Right kidney (tissue), 1 donor: ENCODE measurements around the gene BNIP1.

Source experiments
- DNase-seq: peaks from one replicate; pipeline ENCODE4 v3.0.0-alpha.2; 2016

Gene BNIP1

DNA sequence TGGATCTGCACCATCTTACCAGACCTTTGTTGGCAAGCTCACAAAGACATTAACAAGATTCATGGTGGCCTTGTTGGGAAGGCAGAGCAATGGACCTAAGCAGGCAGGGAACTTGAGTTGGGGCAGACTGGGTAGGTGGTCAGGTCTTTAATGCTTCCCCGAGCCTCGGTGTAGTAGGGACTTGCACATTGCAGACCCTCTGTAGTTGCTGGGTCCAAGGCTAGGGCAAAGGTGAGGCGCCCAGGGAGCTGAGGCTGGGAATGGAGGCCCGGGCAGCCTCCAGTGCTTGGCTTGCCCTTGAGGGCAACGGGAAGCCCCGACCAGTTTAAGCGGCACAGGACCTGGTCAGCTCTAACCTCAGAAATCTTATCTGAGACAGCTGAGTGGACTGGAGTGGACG is 66.5 kb downstream of the BNIP1 start:
- no peak for DNase-seq

DNA sequence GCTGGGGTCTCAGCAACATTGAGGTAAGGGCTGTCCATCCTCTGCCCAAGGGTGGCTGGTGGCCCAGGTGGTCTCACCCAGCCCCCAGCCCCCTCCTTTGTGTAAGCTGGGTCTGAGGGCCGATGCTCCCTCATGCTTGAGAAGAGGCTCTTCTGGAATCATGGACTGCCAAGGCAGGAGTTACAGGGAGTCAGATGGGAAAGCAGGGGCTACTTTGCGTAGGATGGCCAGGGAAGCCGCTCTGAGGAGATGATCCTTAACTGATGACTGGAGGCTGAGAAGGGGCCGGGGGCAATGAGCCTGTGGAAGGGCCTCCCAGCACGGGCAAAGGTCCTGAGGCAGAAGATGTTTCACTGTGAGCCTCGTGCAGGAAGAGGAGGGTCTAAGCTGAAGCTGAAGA is 67.0 kb downstream of the BNIP1 start:
- DNase-seq: no peak

- no peak for DNase-seq
Observed at GRCh38 chr5:173213236-173213933, 69.1 kb downstream of the BNIP1 start.
